HG02981 (cell line): ENCODE results near the gene VEZT.
"Not testable (repeated sequence)": the region's sequence is repeated elsewhere in the genome, so short reads cannot be mapped to it uniquely, and the experiment has no call there.

Experiments used
- ATAC-seq: cut with Tn5 transposase; IDR thresholded peaks from one replicate; pipeline ENCODE4 v1.9.1; 2021; ENCODE audit warnings: mild to moderate bottlenecking, moderate library complexity; ENCODE audit not compliant: unreplicated experiment

VEZT gene

GRCh38 chr12:95314756-95315155 is 97.1 kb downstream of the VEZT start:
- ATAC-seq, result not testable (repeated sequence)

GRCh38 chr12:95316798-95317197 is 99.2 kb downstream of the VEZT start:
- ATAC-seq, result no peak

- no peak for ATAC-seq
Measured at GRCh38 chr12:95318071-95318545, 100.5 kb downstream of the VEZT start.

GRCh38 chr12:95319694-95320331 is 102.2 kb downstream of the VEZT start:
- no peak for ATAC-seq

GRCh38 chr12:95321516-95322246 is 104.1 kb downstream of the VEZT start:
- ATAC-seq, result no peak

- no peak for ATAC-seq
Measured at GRCh38 chr12:95322326-95322725, 104.7 kb downstream of the VEZT start.

- ATAC-seq, result no peak
Measured at GRCh38 chr12:95323212-95323611, 105.6 kb downstream of the VEZT start.

GRCh38 chr12:95324246-95324645 is 106.6 kb downstream of the VEZT start:
- ATAC-seq, result not testable (repeated sequence)

GRCh38 chr12:95325501-95325900 is 107.9 kb downstream of the VEZT start:
- no peak for ATAC-seq

- ATAC-seq, result no peak
Measured at GRCh38 chr12:95326445-95326844, 108.8 kb downstream of the VEZT start.

- no peak for ATAC-seq
Measured at GRCh38 chr12:95326855-95327254, 109.2 kb downstream of the VEZT start.

- ATAC-seq, result no peak
Measured at GRCh38 chr12:95328708-95329107, 111.1 kb downstream of the VEZT start.

GRCh38 chr12:95335948-95336347 is 118.3 kb downstream of the VEZT start:
- no peak for ATAC-seq

- no peak for ATAC-seq
Measured at GRCh38 chr12:95336387-95337067, 118.9 kb downstream of the VEZT start.

- ATAC-seq, result no peak
Measured at GRCh38 chr12:95337146-95337545, 119.5 kb downstream of the VEZT start.

GRCh38 chr12:95339086-95339788 is 121.6 kb downstream of the VEZT start:
- no peak for ATAC-seq

- ATAC-seq, result no peak
Measured at GRCh38 chr12:95342008-95342407, 124.4 kb downstream of the VEZT start.

GRCh38 chr12:95343461-95344230 is 126.0 kb downstream of the VEZT start:
- ATAC-seq, result no peak

- no peak for ATAC-seq
Measured at GRCh38 chr12:95349291-95349690, 131.7 kb downstream of the VEZT start.

- no peak for ATAC-seq
Measured at GRCh38 chr12:95351748-95352147, 134.1 kb downstream of the VEZT start.
